Measurements from ENCODE around the gene PPL. TPM values are rescaled to one million over a fixed set of nuclear protein-coding genes. Genes with fewer than 3 reads are reported as not detected.

PPL gene
- total RNA-seq, 4 donors from 2014 or later = 55.5 to 84.9 (median 72.0) TPM

- Histone ChIP-seq H3K9me3 (no peaks in the 10 kb centered on the region), H3K4me1 (peaks cover 4 to 5% of the 10 kb centered on the region in 2 donors), H3K4me3 (replicated peaks in 1 of 3) (no peak overlapping the region), H3K36me3 (no peaks in the 10 kb centered on the region), H3K27ac (no peak overlapping the region), H3K27me3 (no peaks in the 10 kb centered on the region)
- WGBS, 2 donors = 47 to 63% methylated on average over 7 of the region's 7 CpGs
- no peak for TF ChIP-seq CTCF (IDR thresholded peaks at IDR 0.05)
- TF ChIP-seq POLR2A (IDR thresholded peaks at IDR 0.05) = no peak
- no peak for DNase-seq
- intact Hi-C loops (cut with DNase I) = loop anchor here (5.0 kb wide), 1 partner anchor 130 kb away; no protein-coding TSS in a partner anchor
Observed at GRCh38 chr16:4962716-4963115, 25.8 kb upstream of the PPL start.

- peaks cover 4 to 5% of the 10 kb centered on the region in 2 donors for H3K4me1 ChIP-seq
- no peak for DNase-seq
- intact Hi-C loops (cut with DNase I) = loop anchor here (5.0 kb wide), 1 partner anchor 132 kb away; no protein-coding TSS in a partner anchor
- H3K36me3 ChIP-seq = no peaks in the 10 kb centered on the region
- H3K4me3 ChIP-seq (replicated peaks in 1 of 3) = no peak overlapping the region
- no peak for TF ChIP-seq POLR2A (IDR thresholded peaks at IDR 0.05)
- H3K27me3 ChIP-seq = no peaks in the 10 kb centered on the region
- H3K9me3 ChIP-seq = no peaks in the 10 kb centered on the region
- H3K27ac ChIP-seq = no peak overlapping the region
- WGBS, 2 donors = 72 to 73% methylated on average over 6 of the region's 6 CpGs
Observed at GRCh38 chr16:4960579-4960978, 23.6 kb upstream of the PPL start.

GRCh38 chr16:4958510-4959438 lies 21.8 kb upstream of the PPL start:
- DNase-seq = no peak
- intact Hi-C loops (cut with DNase I) = loop anchor here (5.0 to 10.0 kb wide), 2 partner anchors 156 to 224 kb away; partner anchors contain the start of genes ANKS3, DNAAF8 and ROGDI

GRCh38 chr16:4957720-4958509 lies 21.0 kb upstream of the PPL start, which contains the start of gene SEC14L5:
Gene SEC14L5 (plus strand): TSS chr16:4958330. CDS start chr16:4959324, 994 bp downstream.
- Histone ChIP-seq H3K4me1 (peaks cover 4 to 5% of the 10 kb centered on the region in 2 donors), H3K27ac (peak within 1 kb of the TSS in 1 of 3 donors; percentile 19), H3K27me3 (no peaks in the 10 kb centered on the region), H3K4me3 (replicated peaks in 1 of 3) (peak within 1 kb of the TSS in 1 of 3 donors; percentile 18), H3K9me3 (no peaks in the 10 kb centered on the region), H3K36me3 (no peaks in the 10 kb centered on the region)
- TF ChIP-seq CTCF (IDR thresholded peaks at IDR 0.05) (no peak), POLR2A (IDR thresholded peaks at IDR 0.05) (peak in 1 of 2 donors; percentile 57)
- WGBS, 2 donors = 2 to 3% methylated on average over 13 to 37 of the region's 56 CpGs
- peak; percentile 99 for DNase-seq
- intact Hi-C loops (cut with DNase I) = loop anchor here (5.0 to 10.0 kb wide), 2 partner anchors 156 to 223 kb away; partner anchors contain the start of genes ANKS3, DNAAF8 and ROGDI

More at GRCh38 chr16:4958510-4959438, 21.8 kb upstream of the PPL start:
- TF ChIP-seq CTCF (IDR thresholded peaks at IDR 0.05) (no peak), POLR2A (IDR thresholded peaks at IDR 0.05) (no peak)
- no peaks in the 10 kb centered on the region for H3K36me3 ChIP-seq
- H3K27ac ChIP-seq = no peak overlapping the region
- H3K9me3 ChIP-seq = no peaks in the 10 kb centered on the region
- peaks cover 4 to 5% of the 10 kb centered on the region in 2 donors for H3K4me1 ChIP-seq
- H3K27me3 ChIP-seq = no peaks in the 10 kb centered on the region
- WGBS, 2 donors = 48 to 51% methylated on average over 20 to 22 of the region's 29 CpGs
- H3K4me3 ChIP-seq (replicated peaks in 1 of 3) = no peak overlapping the region

- TF ChIP-seq POLR2A (IDR thresholded peaks at IDR 0.05) = no peak
- Histone ChIP-seq H3K27me3 (no peaks in the 10 kb centered on the region), H3K9me3 (no peaks in the 10 kb centered on the region), H3K36me3 (no peaks in the 10 kb centered on the region), H3K4me1 (peaks cover 4 to 5% of the 10 kb centered on the region in 2 donors), H3K27ac (peak overlapping the region in 1 of 3 donors; percentile 19), H3K4me3 (replicated peaks in 1 of 3) (peak overlapping the region in 1 of 3 donors; percentile 18)
- intact Hi-C loops (cut with DNase I) = loop anchor here (5.0 to 10.0 kb wide), 2 partner anchors 155 to 223 kb away; partner anchors contain the start of genes ANKS3, DNAAF8 and ROGDI
- DNase-seq = peak in 1 of 2 donors; percentile 20
- 13 to 19% methylated on average over 10 of the region's 10 CpGs for WGBS, 2 donors
Observed at GRCh38 chr16:4957420-4957719, 20.4 kb upstream of the PPL start.
